HPDE6-E6E7 (cell line): ENCODE data around the gene NCOA6.
"Not testable (repeated sequence)": the region's sequence is repeated elsewhere in the genome, so short reads cannot be mapped to it uniquely, and the experiment has no call there.

ENCODE experiments used
- DNase-seq: peaks from one replicate; pipeline ENCODE4 v3.0.0; 2011; ENCODE audit warnings: missing footprints; ENCODE audit errors: extremely low spot score

Gene NCOA6

DNA sequence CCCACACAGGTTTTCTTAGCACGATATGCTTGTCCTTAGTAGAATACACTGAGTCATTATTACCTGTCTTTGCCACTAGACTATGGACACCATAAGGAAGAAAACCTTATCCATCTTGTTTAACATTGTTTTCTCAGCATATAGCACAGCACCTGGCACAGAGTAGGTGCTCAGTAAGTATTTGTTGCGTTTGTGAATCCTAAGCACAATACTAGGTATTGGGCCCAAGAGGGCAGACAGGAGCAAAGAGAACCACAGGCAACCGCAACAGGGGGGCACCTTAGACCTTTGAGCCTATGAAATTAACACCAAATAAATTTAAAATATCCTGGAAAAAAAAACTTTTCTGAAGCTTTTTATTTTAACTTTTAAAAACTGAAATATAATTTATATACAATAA is 3.7 kb upstream of the NCOA6 start:
- no peak for DNase-seq

DNA sequence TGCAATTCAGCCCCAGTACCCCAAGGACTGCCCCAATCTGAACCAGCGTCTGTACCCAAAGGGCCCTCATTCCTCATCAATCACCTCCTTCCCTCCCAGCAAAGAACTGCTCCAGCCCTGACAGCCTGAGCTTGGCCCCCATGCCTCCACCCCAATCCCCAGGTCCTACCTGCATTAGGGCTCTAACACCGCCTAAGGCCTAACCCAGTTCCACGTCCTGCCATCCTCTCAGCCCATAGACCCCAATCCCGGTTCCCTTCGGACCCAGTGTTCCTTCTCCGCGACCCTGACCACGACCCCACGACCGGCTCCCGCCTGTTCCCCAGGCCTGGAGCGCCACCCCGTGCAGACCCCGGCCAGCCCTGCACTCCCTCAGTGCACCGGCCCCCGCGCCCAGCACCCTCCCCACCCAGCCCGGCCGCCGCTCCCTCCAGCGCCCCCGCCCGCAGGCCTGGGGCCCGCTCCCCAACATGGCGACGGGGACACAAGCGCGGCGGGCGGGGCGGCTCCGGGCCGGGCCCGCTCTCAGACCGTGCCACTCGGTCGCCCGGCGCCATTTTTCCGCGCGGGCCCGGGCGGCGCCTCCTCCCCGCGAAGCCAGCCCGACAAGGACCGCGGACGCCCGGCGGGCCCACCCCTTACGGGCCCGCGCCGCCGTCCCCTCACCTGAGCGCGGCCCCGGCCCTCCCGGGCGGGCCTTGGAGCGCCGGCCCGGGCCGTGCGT is 483 bp downstream of the NCOA6 start:
- DNase-seq = peak; percentile 69

DNA sequence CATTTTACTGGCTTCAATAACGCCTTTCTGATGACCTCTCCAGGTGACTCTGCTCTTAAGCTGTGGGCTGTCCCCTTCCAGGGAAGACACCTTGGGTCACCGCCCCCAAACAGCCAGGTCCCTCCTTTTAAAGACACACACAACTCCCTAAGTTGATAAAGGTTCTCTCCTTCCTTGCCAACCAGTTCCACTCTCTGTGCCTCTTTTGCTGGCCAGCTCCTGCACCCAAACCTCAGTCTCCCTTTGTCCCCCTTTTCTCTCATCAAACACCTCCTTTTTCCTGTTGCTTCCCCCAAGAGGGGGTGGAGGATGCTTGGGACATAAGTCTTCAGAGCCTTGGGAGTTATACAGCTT is 1.0 kb downstream of the NCOA6 start:
- DNase-seq = peak; percentile 93

DNA sequence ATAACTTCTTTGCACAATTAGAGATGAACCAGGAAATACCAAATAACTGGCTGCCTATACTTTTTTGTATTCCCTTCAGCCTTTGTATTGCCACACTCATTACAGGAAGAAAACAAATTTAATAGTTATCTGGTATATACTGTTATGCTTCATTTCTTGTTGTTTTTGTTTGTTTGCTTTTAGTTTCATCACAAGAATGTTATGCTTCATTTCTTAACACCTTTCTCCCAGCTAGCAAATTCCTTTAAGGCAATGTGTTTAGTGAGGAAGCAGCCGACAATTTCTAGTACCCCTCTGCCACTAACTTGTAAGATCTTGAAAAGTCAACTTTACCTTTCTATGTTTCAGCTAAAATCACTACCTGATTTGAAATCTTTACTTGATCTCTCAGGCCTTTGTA is 1.4 kb downstream of the NCOA6 start:
- DNase-seq = no peak

DNA sequence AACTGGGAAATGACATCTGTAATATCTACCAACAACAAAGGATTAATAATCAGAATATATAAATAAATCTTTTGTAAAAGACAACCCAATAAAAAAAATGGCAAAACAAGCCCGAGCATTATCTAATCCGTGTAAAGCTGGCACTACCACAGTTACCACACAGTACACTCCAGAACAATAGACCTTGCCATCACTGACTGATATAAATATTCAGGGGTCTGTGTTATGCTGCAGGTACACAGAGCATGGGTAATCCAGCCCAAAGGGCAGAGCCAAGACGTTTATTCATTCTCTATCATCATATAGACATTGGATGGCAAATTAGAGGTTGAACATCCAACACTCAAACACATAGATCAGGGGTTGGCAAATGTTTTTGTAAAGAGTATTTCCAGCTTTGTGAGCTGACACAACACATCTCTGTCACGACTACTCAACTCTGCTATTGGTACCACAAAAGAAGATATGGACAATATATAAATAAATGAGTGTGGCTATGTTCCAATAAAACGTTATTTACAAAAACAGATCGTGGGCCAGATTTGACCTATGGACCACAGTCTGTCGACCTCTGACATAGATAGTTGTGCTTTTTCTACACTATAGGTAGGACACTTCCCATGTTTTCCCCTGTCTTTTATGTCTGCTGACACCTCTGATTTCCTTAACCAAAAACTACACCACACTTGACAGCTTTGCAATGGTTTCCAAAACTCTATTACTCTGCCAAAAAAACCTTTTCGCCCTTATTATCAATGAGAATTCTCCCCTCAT is 4.5 kb downstream of the NCOA6 start:
- DNase-seq = no peak

DNA sequence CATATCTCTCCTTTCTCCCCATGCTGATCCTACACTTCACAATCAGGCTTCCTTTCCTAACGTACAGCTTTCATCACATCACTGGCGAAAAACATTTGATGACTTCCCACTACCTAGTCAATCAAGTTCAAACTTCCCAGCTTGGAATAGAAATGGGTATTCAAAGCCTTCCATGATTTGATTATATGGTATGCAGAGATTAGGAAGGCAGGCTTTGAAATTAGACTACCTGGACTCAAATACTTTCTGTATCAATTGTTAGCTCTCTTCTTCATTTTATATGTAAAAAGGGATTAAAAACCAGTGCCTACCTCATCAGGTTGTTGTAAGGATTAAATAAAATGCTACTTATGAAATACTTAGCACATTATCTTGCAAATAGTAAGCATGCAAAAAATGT is 7.7 kb downstream of the NCOA6 start:
- DNase-seq = no peak

DNA sequence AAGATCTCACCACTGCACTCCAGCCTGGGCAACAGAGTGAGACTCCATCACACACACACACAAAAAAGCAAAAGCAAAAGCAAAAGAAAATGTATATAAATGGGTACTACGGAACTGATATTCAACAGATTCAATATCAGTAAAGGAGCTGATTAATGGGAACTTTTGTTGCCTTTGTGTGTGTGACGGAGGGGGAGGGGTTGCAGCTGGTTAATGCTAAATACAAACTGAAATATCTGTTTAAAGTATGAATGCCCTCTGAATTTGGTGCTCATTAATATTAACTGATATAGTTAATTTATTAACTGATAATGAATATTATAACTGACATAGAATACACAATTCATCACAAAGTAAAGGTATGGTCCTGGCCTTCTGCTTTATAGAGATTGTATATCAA is 8.4 kb downstream of the NCOA6 start:
- DNase-seq = no peak

DNA sequence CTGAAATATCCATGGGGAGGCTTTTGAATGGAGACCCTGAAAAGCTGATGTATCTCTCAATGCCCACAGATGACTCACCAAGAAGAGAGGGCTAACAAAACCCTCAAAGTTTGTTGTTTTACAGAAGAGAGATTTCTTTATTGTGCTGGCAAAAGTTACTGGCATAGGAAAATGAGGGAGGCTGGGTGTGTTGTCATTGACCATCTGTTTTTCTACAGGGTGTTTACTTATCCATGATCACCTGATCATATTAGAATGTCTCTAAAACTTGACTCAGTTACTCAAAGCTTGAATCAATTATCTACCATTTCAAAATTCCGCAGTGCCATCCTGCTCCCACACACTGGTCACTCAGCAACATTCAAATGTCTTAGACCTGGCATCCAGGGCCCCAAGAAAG is 9.8 kb downstream of the NCOA6 start:
- no peak for DNase-seq

DNA sequence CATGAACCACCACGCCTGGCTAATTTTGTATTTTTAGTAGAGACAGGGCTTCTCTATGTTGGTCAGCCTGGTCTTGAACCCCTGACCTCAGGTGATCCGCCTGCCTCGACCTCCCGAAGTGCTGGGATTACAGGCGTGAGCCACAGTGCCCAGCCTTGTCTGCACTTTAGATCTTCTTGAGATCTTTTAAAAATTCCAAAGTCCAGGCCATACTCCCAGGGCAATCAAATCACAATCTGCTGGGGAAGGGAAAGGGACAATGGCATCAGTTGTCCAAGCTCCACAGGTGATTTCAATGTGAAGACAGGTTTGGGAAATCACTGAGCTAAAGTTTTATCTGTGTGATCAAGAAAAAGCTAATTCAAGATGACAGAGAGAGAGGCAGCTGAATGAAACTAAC is 16.9 kb downstream of the NCOA6 start:
- no peak for DNase-seq

DNA sequence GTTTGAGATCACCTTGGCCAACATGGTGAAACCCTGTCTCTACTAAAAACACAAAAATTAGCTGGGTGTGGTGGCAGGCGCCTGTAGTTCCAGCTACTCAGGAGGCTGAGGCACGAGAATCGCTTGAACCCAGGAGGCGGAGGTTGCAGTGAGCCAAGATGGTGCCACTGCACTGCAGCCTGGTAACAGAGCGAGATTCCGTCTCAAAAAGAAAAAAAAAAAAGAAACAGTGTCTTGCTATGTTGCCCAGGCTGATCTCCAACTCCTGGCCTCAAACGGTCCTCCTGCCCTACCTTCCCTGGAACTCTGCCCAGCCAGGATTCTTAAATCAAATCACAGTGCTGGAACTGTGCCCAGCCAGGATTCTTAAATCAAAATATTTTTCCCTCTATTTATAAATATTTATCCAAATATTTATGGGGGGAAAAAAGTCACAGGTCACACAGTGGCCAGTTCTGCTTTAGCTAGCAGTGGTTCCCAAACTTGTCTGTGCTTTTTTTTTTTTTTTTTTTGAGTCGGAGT is 17.4 kb downstream of the NCOA6 start:
- not testable (repeated sequence) for DNase-seq

DNA sequence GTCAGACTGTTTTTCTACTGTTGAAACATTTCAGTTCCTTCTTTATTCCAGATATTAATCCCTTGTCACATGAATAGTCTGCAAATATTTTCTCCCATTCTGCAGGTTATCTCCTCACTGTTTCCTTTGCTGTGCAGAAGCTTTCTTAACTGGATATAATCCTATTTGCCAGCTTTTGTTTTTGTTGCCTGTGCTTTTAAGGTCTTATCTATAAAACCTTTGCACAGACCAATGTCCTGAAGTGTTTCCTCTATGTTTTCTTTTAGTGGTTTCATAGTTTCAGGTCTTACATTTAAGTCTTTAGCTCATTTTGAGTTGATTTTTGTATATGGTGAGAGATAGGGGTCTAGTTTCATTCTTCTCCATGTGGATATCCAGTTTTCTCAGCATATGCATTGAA is 19.2 kb downstream of the NCOA6 start:
- no peak for DNase-seq

DNA sequence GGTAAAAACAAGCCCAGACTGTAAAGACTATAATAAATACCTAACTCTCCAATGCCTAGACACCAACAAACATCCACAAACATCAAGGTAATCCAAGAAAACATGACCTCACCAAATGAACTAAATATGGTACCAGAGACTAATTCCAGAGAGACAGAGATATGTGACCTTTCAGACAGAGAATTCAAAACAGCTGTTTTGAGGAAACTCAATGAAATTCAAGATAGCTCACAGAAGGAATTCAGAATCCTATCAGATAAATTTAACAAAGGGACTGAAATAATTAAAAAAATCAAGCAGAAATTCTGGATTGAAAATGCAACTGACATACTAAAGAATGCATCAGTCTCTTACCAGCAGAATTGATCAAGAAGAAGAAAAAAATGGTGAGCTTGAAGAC is 26.6 kb downstream of the NCOA6 start:
- no peak for DNase-seq

DNA sequence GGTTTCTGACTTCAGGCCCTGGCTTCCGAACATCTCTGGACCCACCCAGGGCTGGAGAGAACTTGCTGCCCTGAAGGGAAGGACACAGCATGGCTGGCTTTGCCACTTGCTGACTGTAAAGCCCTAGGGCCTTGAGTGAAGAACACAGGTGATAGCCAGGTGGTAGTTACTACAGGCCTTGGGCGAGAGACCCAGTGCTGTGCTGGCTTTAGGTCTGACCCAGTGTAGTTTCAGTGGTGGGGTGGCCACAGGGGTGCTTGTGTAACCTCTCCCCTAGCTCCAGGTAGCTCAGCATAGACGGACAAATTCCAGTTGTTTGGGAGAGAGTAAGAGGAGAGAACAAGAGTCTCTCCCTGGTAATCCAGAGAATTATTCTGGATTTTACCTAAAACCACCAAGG is 27.1 kb downstream of the NCOA6 start:
- no peak for DNase-seq

DNA sequence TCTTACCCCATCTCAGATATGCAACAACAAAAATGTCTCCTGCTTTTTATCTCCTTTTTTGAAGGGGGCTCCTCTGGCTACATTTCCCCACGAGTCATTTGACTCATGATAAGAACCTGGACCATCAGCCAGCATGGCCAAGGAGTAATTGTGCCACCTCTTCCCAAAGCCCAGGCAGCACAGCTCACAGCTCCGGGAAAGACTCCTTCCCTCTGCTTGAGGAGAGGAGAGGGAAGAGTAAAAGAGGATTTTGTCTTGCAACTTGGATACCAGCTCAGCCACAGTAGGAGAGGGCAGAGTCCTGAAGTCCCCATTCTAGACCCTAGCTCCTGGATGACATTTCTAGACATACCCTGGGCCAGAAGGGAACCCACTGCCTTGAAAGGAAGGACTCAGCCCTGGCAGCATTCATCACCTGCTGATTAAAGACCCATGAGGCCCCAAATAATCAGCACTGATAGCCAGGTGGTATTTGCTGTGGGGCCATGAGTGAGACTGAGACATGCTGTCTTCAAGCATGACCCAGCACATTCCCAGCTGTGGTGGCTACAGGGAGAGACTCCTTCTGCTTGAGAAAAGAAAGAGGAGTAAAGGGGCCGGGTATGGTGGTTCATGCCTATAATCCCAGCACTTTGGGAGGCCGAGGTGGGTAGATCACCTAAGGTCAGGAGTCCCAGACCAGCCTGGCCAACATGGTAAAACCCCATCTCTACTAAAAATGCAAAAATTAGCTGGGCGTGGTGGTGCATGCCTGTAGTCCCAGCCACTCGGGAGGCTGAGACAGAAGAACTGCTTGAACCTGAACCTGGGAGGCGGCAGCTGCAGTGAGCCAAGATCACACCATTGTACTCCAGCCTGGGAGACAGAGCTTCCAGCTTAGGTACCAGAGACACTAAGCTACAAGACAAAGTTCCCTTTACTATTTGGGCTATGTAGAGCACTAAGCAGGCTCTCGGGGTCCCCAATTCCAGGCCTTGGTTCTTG is 28.1 kb downstream of the NCOA6 start:
- no peak for DNase-seq

DNA sequence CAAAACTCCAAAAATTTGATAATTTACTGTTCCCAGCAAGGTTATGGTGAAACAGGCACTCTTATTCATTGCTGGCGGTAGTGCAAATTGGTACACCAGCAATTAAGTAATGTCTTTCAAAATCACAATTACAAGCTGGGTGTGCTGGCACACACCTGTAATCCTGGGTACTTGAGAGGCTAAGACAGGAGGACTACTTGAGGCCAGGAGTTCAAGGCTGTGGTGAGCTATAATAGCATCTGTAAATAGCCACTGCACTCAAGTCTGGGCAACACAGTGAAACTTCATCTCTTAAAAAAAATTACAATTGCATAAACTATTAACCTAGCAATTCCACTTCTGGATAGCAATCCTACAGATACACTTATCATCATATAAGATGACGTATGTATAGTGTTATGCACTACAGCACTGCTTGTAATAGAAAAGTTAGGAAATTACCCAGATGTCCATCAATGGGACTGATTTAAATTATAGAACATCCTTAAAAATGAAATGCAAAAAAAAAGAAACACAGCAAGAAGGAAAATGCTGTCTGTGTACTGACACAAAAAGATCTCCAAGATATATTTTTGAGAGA is 31.4 kb downstream of the NCOA6 start:
- no peak for DNase-seq

DNA sequence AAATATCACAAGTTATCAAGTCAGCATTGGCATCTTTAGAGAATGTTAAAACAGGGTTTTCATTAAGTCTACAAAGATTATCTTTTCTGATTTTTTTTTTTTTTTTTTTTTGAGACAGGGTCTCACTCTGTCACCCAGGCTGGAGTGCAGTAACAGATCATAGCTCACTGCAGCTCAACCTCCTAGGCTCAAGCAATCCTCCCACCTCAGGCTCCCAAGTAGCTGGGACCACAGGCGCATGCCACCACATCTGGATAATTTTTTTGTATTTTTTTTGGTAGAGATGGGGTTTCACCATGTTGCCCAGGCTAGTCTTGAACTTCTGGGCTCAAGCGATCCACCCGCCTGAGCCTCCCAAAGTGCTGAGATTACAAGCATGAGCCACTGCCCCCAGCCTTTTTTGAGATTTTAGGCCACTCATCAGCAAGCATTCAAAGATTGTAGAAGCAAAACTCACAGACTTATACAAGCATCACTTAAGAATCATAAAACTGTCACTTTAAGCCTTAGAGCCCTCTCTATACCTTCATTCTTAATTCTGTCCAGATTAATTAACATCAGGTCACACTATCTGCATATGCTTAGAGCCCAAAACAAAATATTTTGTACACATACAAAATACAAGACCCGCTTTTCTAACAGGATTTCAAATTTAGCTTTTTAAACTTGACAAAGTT is 32.6 kb downstream of the NCOA6 start:
- DNase-seq = no peak

DNA sequence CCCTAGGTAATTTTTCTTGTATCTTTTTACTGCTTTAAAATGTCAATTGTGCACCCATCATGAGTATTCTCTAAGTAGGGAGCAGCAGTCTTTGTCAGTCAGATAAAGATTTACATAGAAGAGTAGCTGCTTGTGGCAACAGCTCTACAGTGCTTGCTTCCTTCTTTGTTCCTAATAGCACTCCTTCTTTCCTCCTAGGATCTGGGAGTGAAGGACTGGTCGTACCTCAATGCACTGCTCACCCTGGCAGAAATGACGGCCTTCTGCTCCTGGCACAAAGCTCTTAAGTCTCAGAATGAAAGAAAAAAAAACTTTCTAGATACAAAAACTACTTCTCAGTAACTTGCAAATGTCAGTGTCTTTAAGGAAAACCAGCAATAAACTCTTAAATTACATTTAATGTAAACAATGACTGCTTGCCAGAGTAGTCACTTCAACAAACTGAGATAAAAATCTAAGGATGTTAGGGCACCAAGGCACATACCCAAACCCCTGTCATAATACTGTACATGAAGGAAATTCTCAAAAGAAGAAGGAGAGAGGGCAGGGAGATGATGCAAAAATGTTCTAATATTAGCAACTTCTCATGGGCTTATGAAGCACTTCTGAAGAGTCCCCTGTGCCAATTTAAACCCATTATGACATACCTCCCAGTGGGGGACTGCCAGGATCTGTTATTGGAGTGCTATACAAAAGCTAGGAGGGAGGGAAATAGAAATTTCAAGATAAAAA is 34.0 kb downstream of the NCOA6 start:
- DNase-seq = no peak

DNA sequence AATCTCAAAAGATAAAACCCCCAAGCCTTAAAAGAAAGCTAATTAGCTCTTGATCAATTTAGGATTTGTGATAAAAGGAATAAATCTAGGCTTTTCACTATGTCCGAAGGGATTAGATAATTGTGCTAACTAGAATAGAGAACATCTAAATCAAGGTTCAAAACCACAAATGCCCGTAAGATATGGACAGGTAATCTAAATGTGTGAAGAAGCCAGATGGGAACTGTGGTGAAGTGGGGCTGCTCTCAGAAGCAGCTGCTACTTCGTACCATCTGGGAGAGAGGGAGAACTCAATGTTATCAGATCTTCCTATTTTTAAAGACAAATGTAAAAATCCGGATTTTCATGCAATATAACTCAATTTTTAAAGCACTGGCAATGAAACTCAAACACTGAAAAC is 44.2 kb downstream of the NCOA6 start:
- no peak for DNase-seq

DNA sequence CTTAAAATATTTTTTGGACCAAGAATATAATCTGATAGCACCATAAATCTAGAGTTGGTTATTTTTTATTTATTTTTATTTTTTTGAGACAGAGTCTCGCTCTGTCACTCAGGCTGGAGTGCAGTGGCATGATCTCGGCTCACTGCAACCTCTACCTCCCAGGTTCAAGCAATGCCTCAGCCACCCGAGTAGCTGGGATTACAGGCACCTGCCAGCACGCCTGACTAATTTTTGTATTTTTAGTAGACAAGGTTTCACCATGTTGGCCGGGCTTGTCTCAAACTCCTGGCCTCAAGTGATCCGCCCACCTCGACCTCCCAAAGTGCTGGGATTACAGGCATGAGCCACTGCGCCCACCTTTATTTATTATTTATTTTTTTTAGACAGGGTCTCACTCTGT is 45.2 kb downstream of the NCOA6 start:
- not testable (repeated sequence) for DNase-seq

DNA sequence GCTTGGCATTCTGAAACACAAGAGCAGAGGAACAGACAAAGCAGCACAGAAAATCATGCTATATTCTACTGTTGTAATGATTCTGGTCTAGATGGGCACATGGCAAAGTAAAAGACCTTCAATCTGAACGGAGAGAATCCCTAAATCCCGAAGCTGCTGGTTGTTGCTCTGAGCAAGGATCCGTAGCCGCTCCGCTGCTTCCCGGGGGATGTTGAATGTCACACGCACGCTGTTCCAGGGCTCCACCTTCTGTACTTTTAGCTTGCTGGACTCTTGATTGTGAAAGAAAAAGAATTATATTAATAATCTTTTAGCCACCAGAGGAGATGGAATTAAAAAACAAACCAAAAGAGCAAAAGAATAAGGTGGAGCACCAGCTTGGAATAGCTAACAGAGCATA is 49.3 kb downstream of the NCOA6 start:
- no peak for DNase-seq

DNA sequence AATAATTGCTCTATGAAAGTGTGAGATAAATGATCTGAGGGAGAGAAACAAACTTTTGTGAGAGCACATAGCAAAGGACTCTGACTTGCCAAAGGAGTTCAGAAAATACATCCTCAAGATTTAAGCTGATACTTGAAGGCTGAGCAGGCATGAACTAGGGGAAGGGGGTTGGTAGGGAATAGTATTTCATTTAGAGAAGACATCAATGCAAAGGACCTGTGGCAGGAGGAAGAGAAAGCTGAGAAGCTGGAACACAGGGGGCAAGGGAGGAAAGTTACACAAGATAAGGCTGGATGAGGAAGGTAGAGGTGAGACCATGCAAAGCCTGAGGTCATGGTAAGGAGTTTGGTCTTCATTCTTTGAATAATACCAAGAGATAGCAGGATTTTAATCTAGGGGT is 50.6 kb downstream of the NCOA6 start:
- no peak for DNase-seq
